Measurements from ENCODE around the gene PINLYP. TPM values are rescaled to one million over a fixed set of nuclear protein-coding genes. Genes with fewer than 3 reads are reported as not detected.

PINLYP gene
- total RNA-seq, 4 donors from 2014 or later: 4.6 to 46.5 (median 10.3) TPM

DNA sequence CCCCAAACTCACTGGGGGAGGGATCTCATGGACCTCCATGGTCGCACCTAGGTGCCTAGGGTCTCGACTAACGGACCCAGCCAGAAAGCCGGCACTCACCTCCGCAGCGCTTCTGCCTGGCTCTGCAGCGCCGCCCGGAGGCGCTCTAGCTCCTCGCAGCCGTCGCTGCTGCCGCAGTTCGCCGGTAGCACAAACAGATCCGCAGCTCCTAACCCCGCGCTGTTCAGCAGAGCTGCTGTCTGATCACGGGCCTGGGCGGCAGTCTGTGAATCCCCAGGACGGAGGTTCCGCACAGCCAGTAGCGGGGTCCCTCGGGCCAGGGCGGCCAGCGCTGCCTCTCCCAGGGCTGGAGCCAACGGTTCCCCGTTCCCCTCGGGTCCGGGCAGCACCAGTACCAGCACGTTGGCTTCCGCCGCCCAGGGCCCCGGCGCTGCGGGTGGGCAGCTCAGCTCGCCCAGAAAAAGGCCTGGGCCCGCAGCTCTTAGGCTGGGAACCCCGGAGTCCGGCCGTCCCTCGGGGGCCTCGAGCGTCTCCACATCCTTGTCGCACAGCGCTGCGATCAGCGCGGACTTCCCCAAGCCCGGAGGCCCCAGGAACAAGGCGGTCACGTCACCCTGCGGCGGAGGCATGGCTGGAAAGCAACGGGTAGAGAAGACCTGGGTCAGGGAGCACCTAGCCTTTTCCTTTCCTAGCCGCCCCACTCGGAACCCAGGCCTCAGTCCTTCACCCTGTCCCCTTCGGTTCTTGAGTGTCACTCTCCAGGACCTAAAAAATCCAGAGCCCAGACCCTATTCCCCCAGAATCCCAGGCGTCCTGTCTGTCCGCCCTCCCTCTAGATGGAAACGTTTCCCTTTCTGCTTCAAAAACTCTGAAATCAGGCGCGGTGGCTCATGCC is 19.4 kb downstream of the PINLYP start:
- Histone ChIP-seq H3K27me3 (no peaks in the 10 kb centered on the region), H3K9me3 (no peaks in the 10 kb centered on the region), H3K4me1 (peaks cover 5 to 20% of the 10 kb centered on the region in 2 donors), H3K27ac (peak overlapping the region; percentile 87 to 97), H3K4me3 (peak overlapping the region; percentile 59 to 64), H3K36me3 (no peaks in the 10 kb centered on the region)
- intact Hi-C loops (cut with DNase I; ENCODE audit: low total_unique reads): no loop called here
- TF ChIP-seq POLR2A (IDR thresholded peaks at IDR 0.05): no peak
- TF ChIP-seq, protein P1, sequence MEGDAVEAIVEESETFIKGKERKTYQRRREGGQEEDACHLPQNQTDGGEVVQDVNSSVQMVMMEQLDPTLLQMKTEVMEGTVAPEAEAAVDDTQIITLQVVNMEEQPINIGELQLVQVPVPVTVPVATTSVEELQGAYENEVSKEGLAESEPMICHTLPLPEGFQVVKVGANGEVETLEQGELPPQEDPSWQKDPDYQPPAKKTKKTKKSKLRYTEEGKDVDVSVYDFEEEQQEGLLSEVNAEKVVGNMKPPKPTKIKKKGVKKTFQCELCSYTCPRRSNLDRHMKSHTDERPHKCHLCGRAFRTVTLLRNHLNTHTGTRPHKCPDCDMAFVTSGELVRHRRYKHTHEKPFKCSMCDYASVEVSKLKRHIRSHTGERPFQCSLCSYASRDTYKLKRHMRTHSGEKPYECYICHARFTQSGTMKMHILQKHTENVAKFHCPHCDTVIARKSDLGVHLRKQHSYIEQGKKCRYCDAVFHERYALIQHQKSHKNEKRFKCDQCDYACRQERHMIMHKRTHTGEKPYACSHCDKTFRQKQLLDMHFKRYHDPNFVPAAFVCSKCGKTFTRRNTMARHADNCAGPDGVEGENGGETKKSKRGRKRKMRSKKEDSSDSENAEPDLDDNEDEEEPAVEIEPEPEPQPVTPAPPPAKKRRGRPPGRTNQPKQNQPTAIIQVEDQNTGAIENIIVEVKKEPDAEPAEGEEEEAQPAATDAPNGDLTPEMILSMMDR (IDR thresholded peaks at IDR 0.05): peak in 3 of 4 experiments; percentile 30 to 49 (median 31)
- no peak for DNase-seq

GRCh38 chr19:43595605-43595998 is 20.0 kb downstream of the PINLYP start:
- DNase-seq: no peak
- TF ChIP-seq POLR2A (IDR thresholded peaks at IDR 0.05): no peak
- TF ChIP-seq, protein P1 (IDR thresholded peaks at IDR 0.05): no peak
- H3K9me3 ChIP-seq: no peaks in the 10 kb centered on the region
- H3K27me3 ChIP-seq: no peaks in the 10 kb centered on the region
- H3K4me3 ChIP-seq: peak overlapping the region; percentile 59 to 64
- no peaks in the 10 kb centered on the region for H3K36me3 ChIP-seq
- intact Hi-C loops (cut with DNase I; ENCODE audit: low total_unique reads): no loop called here
- H3K4me1 ChIP-seq: peaks cover 5 to 20% of the 10 kb centered on the region in 2 donors
- H3K27ac ChIP-seq: peak overlapping the region; percentile 87 to 97

DNA sequence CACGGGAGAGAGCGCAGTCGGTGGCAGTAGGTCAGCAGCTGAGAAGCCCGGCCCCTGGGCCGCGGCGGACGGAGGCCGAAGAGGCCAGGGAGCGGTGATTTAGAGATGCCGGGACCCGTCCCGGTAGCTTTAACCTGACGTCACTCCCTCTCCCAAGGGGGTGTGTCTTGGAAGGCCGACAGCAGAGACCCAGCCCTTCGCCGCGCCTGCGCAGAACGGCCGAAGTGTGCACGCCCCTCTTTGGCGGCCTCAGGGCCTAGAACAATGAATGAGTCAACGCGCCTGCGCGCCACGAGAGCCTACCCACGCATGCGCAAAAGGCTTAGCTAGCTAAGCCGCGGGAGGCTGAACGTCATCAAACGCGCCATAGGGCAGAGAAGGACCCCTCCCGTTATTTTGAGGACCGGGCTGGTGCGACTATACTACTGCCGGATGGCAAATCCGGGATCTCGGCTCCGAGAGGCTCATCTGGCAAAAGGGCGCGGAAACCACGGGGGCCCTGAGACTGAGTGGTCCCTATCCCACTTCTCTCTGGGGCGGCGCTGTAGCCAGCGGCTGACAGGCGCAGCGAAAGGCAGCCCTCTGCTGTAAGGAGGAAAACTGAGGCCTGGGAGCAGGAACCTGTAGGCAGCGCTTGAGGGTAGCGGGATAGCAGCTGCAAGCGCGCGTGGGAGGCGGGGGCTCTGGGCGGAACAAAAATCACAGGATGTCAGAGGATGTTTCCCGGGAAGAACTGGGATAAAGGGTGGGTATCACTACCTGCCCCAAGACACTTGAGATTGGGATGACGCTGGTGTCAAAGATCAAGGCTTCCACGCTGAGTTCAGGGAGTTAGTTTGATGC is 20.6 kb downstream of the PINLYP start, which contains the start of the genes IRGQ and ZNF576:
Gene IRGQ, minus strand, starts transcription at position 136 of the 843 bp plus-strand sequence. CDS start 796 bp downstream, outside the sequence.
Gene ZNF576, plus strand, starts transcription at position 597 of the 843 bp plus-strand sequence. CDS start 514 bp downstream, outside the sequence.
- Histone ChIP-seq H3K27ac (peak within 1 kb of the TSS; percentile 96 to 97), H3K4me3 (peak within 1 kb of the TSS; percentile 59 to 64), H3K9me3 (no peaks in the 10 kb centered on the region), H3K27me3 (no peaks in the 10 kb centered on the region), H3K4me1 (peaks cover 5 to 20% of the 10 kb centered on the region in 2 donors), H3K36me3 (no peaks in the 10 kb centered on the region)
- peak; percentile 100 for DNase-seq
- intact Hi-C loops (cut with DNase I; ENCODE audit: low total_unique reads): no loop called here
- TF ChIP-seq, protein P1 (IDR thresholded peaks at IDR 0.05): peak in 2 of 4 experiments; percentile 37 to 43
- peak; percentile 80 to 89 for TF ChIP-seq POLR2A (IDR thresholded peaks at IDR 0.05)

- H3K27me3 ChIP-seq: no peaks in the 10 kb centered on the region
- H3K27ac ChIP-seq: peak overlapping the region; percentile 96 to 97
- no peaks in the 10 kb centered on the region for H3K9me3 ChIP-seq
- peaks cover 5 to 20% of the 10 kb centered on the region in 2 donors for H3K4me1 ChIP-seq
- H3K4me3 ChIP-seq: peak overlapping the region; percentile 55 to 59
- no peaks in the 10 kb centered on the region for H3K36me3 ChIP-seq
- no peak for TF ChIP-seq POLR2A (IDR thresholded peaks at IDR 0.05)
- TF ChIP-seq, protein P1 (IDR thresholded peaks at IDR 0.05): no peak
- intact Hi-C loops (cut with DNase I; ENCODE audit: low total_unique reads): no loop called here
- DNase-seq: no peak
These were observed 21.4 kb downstream of the PINLYP start for GRCh38 chr19:43596842-43597461.
